Measurements from ENCODE around the gene PARK7. TPM values are rescaled to one million over a fixed set of nuclear protein-coding genes. Genes with fewer than 3 reads are reported as not detected.
A peak's percentile ranks its signal among the peaks of the same experiment; 100 is the strongest.
"Not testable (repeated sequence)": the region's sequence is repeated elsewhere in the genome, so short reads cannot be mapped to it uniquely, and the experiment has no call there.

PARK7 gene
- total RNA-seq, 1 donor: 72.3 TPM

- Histone ChIP-seq H3K9me3 (ENCODE audit: low read depth, low read length) (no peaks in the 10 kb centered on the region), H3K27me3 (ENCODE audit: insufficient read depth, low read length) (no peaks in the 10 kb centered on the region), H3K4me3 (ENCODE audit: low read length) (peak overlapping the region; percentile 91), H3K4me1 (ENCODE audit: insufficient read depth, low read length) (peaks cover 39% of the 10 kb centered on the region)
These were observed 464 bp downstream of the PARK7 start for GRCh38 chr1:7962014-7962335.

GRCh38 chr1:7962636-7963377, 1.3 kb downstream of the PARK7 start:
- Histone ChIP-seq H3K27me3 (ENCODE audit: insufficient read depth, low read length) (no peaks in the 10 kb centered on the region), H3K4me3 (ENCODE audit: low read length) (no peak overlapping the region), H3K4me1 (ENCODE audit: insufficient read depth, low read length) (peaks cover 39% of the 10 kb centered on the region), H3K9me3 (ENCODE audit: low read depth, low read length) (no peaks in the 10 kb centered on the region)

GRCh38 chr1:7963378-7963730, 1.8 kb downstream of the PARK7 start:
- peaks cover 39% of the 10 kb centered on the region for H3K4me1 ChIP-seq (ENCODE audit: insufficient read depth, low read length)
- H3K27me3 ChIP-seq (ENCODE audit: insufficient read depth, low read length); H3K9me3 ChIP-seq (ENCODE audit: low read depth, low read length); H3K4me3 ChIP-seq (ENCODE audit: low read length): not testable (repeated sequence)

GRCh38 chr1:7963841-7964240, 2.3 kb downstream of the PARK7 start:
- not testable (repeated sequence) for H3K9me3 ChIP-seq (ENCODE audit: low read depth, low read length); H3K4me3 ChIP-seq (ENCODE audit: low read length); H3K27me3 ChIP-seq (ENCODE audit: insufficient read depth, low read length)
- H3K4me1 ChIP-seq (ENCODE audit: insufficient read depth, low read length): peaks cover 39% of the 10 kb centered on the region

- no peaks in the 10 kb centered on the region for H3K27me3 ChIP-seq (ENCODE audit: insufficient read depth, low read length)
- no peak overlapping the region for H3K4me3 ChIP-seq (ENCODE audit: low read length)
- H3K9me3 ChIP-seq (ENCODE audit: low read depth, low read length): no peaks in the 10 kb centered on the region
- peaks cover 39% of the 10 kb centered on the region for H3K4me1 ChIP-seq (ENCODE audit: insufficient read depth, low read length)
These were observed 3.0 kb downstream of the PARK7 start for GRCh38 chr1:7964476-7964875.

- H3K9me3 ChIP-seq (ENCODE audit: low read depth, low read length): no peaks in the 10 kb centered on the region
- no peak overlapping the region for H3K4me3 ChIP-seq (ENCODE audit: low read length)
- H3K4me1 ChIP-seq (ENCODE audit: insufficient read depth, low read length): peaks cover 22% of the 10 kb centered on the region
- no peaks in the 10 kb centered on the region for H3K27me3 ChIP-seq (ENCODE audit: insufficient read depth, low read length)
These were observed 5.7 kb downstream of the PARK7 start for GRCh38 chr1:7967196-7967595.

- Histone ChIP-seq H3K4me1 (ENCODE audit: insufficient read depth, low read length) (peaks cover 17% of the 10 kb centered on the region), H3K27me3 (ENCODE audit: insufficient read depth, low read length) (no peaks in the 10 kb centered on the region), H3K9me3 (ENCODE audit: low read depth, low read length) (no peaks in the 10 kb centered on the region), H3K4me3 (ENCODE audit: low read length) (no peak overlapping the region)
These were observed 6.1 kb downstream of the PARK7 start for GRCh38 chr1:7967651-7968050.

GRCh38 chr1:7970246-7970645, 8.7 kb downstream of the PARK7 start:
- Histone ChIP-seq H3K9me3 (ENCODE audit: low read depth, low read length) (no peaks in the 10 kb centered on the region), H3K4me1 (ENCODE audit: insufficient read depth, low read length) (no peaks in the 10 kb centered on the region), H3K4me3 (ENCODE audit: low read length) (no peak overlapping the region), H3K27me3 (ENCODE audit: insufficient read depth, low read length) (no peaks in the 10 kb centered on the region)

- Histone ChIP-seq H3K9me3 (ENCODE audit: low read depth, low read length) (no peaks in the 10 kb centered on the region), H3K27me3 (ENCODE audit: insufficient read depth, low read length) (no peaks in the 10 kb centered on the region), H3K4me1 (ENCODE audit: insufficient read depth, low read length) (no peaks in the 10 kb centered on the region), H3K4me3 (ENCODE audit: low read length) (no peak overlapping the region)
These were observed 9.5 kb downstream of the PARK7 start for GRCh38 chr1:7971024-7971423.

- H3K27me3 ChIP-seq (ENCODE audit: insufficient read depth, low read length): no peaks in the 10 kb centered on the region
- H3K4me3 ChIP-seq (ENCODE audit: low read length): no peak overlapping the region
- H3K4me1 ChIP-seq (ENCODE audit: insufficient read depth, low read length): no peaks in the 10 kb centered on the region
- no peaks in the 10 kb centered on the region for H3K9me3 ChIP-seq (ENCODE audit: low read depth, low read length)
These were observed 10.8 kb downstream of the PARK7 start for GRCh38 chr1:7972285-7972684.

- Histone ChIP-seq H3K4me3 (ENCODE audit: low read length) (no peak overlapping the region), H3K9me3 (ENCODE audit: low read depth, low read length) (no peaks in the 10 kb centered on the region), H3K27me3 (ENCODE audit: insufficient read depth, low read length) (no peaks in the 10 kb centered on the region), H3K4me1 (ENCODE audit: insufficient read depth, low read length) (no peaks in the 10 kb centered on the region)
These were observed 11.6 kb downstream of the PARK7 start for GRCh38 chr1:7973086-7973485.

GRCh38 chr1:7975212-7975865, 13.8 kb downstream of the PARK7 start:
- Histone ChIP-seq H3K9me3 (ENCODE audit: low read depth, low read length) (no peaks in the 10 kb centered on the region), H3K4me3 (ENCODE audit: low read length) (no peak overlapping the region), H3K27me3 (ENCODE audit: insufficient read depth, low read length) (no peaks in the 10 kb centered on the region), H3K4me1 (ENCODE audit: insufficient read depth, low read length) (no peaks in the 10 kb centered on the region)

GRCh38 chr1:7980984-7981383, 19.5 kb downstream of the PARK7 start:
- H3K9me3 ChIP-seq (ENCODE audit: low read depth, low read length): no peaks in the 10 kb centered on the region
- no peaks in the 10 kb centered on the region for H3K27me3 ChIP-seq (ENCODE audit: insufficient read depth, low read length)
- H3K4me1 ChIP-seq (ENCODE audit: insufficient read depth, low read length): peaks cover 7% of the 10 kb centered on the region
- H3K4me3 ChIP-seq (ENCODE audit: low read length): no peak overlapping the region

- Histone ChIP-seq H3K4me1 (ENCODE audit: insufficient read depth, low read length) (peaks cover 7% of the 10 kb centered on the region), H3K9me3 (ENCODE audit: low read depth, low read length) (no peaks in the 10 kb centered on the region), H3K27me3 (ENCODE audit: insufficient read depth, low read length) (no peaks in the 10 kb centered on the region), H3K4me3 (ENCODE audit: low read length) (no peak overlapping the region)
These were observed 21.7 kb downstream of the PARK7 start for GRCh38 chr1:7983086-7983778.

- Histone ChIP-seq H3K4me1 (ENCODE audit: insufficient read depth, low read length) (peaks cover 7% of the 10 kb centered on the region), H3K27me3 (ENCODE audit: insufficient read depth, low read length) (no peaks in the 10 kb centered on the region), H3K4me3 (ENCODE audit: low read length) (no peak overlapping the region), H3K9me3 (ENCODE audit: low read depth, low read length) (no peaks in the 10 kb centered on the region)
These were observed 23.3 kb downstream of the PARK7 start for GRCh38 chr1:7984811-7985210.

Measured in mononuclear cell (primary cell).